AG09319 (cell line): Measurements from ENCODE around the gene VARS2.
"Not testable (repeated sequence)": the region's sequence is repeated elsewhere in the genome, so short reads cannot be mapped to it uniquely, and the experiment has no call there.

Experiments used
- DNase-seq: peaks from one replicate; pipeline ENCODE4 v3.0.0-alpha.2; 2010; ENCODE audit warnings: low read depth; ENCODE audit errors: extremely low read depth
- TF ChIP-seq, protein P1 (sequence below): IDR thresholded peaks from 2 replicates; pipeline ENCODE4 v1.5.1; 2011; ENCODE audit warnings: low read depth, mild to moderate bottlenecking, inconsistent platforms, low read length, moderate library complexity

The VARS2 gene

DNA sequence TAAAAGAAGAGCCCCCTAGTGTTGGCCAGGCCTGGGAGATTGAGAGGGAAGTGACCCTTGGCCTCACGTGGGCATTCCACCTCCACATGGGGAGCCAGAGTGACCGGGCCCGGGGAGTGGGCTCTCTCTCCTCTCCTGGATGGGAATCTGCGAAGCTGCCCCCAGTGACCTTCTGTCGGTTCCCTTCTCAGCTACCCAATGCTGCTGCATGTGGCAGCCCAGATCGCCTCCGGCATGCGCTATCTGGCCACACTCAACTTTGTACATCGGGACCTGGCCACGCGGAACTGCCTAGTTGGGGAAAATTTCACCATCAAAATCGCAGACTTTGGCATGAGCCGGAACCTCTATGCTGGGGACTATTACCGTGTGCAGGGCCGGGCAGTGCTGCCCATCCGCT, 16.2 kb upstream of the VARS2 start:
- no peak for DNase-seq
- TF ChIP-seq, protein P1, sequence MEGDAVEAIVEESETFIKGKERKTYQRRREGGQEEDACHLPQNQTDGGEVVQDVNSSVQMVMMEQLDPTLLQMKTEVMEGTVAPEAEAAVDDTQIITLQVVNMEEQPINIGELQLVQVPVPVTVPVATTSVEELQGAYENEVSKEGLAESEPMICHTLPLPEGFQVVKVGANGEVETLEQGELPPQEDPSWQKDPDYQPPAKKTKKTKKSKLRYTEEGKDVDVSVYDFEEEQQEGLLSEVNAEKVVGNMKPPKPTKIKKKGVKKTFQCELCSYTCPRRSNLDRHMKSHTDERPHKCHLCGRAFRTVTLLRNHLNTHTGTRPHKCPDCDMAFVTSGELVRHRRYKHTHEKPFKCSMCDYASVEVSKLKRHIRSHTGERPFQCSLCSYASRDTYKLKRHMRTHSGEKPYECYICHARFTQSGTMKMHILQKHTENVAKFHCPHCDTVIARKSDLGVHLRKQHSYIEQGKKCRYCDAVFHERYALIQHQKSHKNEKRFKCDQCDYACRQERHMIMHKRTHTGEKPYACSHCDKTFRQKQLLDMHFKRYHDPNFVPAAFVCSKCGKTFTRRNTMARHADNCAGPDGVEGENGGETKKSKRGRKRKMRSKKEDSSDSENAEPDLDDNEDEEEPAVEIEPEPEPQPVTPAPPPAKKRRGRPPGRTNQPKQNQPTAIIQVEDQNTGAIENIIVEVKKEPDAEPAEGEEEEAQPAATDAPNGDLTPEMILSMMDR: no peak

DNA sequence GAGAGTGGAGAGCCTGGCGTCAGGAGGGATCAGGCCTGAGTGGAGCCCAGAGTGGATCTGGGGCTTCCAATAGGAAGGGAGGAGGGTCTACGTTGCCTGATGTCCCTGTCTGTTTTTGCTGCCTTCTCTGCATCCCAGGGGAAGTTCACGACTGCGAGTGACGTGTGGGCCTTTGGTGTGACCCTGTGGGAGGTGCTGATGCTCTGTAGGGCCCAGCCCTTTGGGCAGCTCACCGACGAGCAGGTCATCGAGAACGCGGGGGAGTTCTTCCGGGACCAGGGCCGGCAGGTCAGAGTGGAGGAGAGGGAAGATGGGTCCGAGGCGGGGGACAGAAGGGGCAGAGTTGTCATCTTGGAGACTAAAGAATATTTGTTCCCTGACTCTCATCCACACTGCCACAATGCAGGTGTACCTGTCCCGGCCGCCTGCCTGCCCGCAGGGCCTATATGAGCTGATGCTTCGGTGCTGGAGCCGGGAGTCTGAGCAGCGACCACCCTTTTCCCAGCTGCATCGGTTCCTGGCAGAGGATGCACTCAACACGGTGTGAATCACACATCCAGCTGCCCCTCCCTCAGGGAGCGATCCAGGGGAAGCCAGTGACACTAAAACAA, 15.2 kb upstream of the VARS2 start:
- DNase-seq: no peak
- TF ChIP-seq, protein P1: no peak

DNA sequence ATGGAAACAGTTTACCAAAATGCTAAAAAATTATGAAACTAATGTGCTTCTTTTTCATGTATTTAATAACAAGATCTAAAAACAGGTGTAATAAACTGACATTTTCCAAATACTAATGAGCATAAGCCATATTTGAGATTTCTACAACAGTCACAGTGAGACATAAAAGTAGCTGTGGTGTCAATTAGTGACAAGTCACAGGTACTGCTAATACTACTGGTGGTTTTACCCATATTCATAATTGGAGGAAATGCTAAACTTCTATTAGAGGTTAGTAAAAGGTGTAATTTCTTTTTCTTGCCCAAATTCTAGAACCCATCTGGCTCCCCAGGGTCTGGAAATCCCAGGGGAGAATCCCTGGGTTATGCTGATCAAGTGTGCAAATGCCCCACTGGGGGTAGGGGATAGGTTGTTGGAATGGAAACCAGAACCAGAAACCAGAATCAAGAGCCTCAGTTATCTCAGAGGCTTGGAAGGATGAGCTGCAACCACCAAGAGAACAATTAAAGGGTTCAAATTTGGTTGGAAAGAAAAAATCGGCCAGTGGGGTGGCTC, 13.1 kb upstream of the VARS2 start:
- DNase-seq: no peak
- TF ChIP-seq, protein P1: no peak

DNA sequence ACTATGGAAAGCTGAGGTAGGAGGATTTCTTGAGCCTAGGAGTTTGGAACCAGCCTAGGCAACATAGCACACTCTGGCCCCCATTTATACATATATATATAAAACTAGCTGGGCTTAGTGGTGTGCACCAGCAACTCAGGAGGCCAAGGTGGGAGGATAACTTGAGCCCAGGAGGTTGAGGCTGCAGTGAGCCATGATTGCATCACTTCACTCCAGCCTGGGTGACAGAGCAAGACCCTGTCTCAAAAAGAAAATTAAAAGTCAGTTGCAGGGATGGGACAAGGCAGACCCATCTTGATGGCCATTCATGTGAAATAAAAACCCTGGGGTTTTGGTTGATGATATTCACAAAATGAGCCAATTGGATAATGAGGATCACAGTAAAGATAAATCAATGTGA, 12.6 kb upstream of the VARS2 start:
- DNase-seq: no peak
- TF ChIP-seq, protein P1: no peak

DNA sequence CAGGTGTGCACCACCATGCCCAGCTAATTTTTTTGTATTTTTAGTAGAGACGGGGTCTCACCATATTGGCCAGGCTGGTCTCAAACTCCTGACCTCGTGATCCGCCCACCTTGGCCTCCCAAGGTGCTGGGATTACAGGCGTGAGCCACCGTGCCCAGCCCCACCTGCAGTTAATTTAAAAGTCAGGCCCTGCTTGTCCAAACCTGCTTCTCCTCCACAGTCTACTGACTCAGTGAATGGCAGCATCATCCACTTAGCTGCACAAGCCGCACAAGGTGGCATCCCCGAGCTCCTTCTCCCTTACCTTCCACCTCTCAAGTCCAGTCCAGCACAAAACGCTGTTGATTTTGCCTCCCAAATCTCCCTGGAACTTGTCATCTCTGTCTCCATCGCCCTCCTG, 11.8 kb upstream of the VARS2 start:
- DNase-seq: not testable (repeated sequence)

DNA sequence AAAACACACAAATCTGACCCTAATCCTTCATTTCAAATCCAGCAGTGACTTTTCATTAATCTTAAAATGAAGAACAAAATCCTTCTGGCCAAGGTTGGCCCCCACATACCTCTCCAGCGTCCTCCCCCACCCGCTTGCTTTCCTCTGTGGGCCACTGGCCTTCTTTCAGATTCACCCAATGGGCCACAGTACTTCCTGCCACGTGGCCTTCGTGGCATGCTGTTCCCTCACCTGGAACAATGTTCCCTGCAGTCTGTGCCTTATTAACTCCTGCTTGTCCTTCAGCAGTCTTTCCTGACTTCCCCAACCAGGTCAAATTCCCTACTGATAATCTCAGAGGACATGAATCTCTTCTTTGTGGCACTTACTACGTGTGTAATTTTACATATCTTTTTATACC, 11.3 kb upstream of the VARS2 start:
- DNase-seq: no peak
- TF ChIP-seq, protein P1: no peak

DNA sequence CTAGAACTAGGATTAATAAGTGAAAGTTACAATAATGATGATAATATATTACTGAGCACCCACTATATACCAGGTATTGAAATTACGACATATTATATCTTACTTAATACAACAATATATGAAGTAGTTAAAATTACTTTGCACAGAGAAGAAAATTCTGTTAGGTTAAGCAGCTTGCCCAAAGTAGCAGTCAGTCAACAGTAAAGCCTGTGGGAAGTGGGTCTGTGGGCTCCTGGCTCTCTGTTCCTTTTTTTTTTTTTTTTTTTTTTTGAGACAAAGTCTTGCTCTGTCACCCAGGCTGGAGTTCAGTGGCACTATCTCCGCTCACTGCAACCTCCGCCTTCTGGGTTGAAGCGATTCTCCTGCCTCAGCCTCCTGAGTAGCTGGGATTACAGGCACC, 10.8 kb upstream of the VARS2 start:
- no peak for DNase-seq
- TF ChIP-seq, protein P1: no peak

DNA sequence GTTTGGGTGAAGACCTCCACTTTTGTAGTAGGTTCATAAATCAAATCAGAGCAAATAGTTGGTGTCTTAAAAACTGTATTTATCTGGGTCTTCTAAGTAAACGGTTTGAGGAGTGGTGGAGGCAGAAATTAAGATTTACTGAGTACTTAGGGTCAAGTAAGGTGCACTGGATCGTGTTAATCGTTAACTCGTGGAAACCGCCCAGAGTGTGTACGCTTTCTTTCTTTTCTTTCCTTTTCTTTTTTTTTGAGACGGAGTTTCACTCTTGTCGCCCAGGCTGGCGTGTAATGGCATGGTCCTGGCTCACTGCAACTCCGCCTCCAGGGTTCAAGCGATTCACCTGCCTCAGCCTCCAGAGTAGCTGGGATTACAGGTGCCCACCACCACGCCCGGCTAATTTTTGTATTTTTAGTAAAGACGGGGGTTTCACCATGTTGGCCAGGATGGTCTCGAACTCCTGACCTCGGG, 6.7 kb upstream of the VARS2 start:
- not testable (repeated sequence) for DNase-seq
